ENCODE data around the gene MYBPC2.

MYBPC2 gene

GRCh38 chr19:50410109-50410508 lies 22.6 kb upstream of the MYBPC2 start:
- no peak for DNase-seq

- no peak for DNase-seq
Measured at GRCh38 chr19:50412419-50412818, 20.3 kb upstream of the MYBPC2 start.

- DNase-seq, result no peak
Measured at GRCh38 chr19:50413096-50413495, 19.6 kb upstream of the MYBPC2 start.

- DNase-seq, result no peak
Measured at GRCh38 chr19:50413531-50413930, 19.2 kb upstream of the MYBPC2 start.

- peak; percentile 79 for DNase-seq
Measured at GRCh38 chr19:50414864-50415660, 17.6 kb upstream of the MYBPC2 start.

GRCh38 chr19:50415661-50416033 lies 17.0 kb upstream of the MYBPC2 start:
- DNase-seq, result no peak

- DNase-seq, result no peak
Measured at GRCh38 chr19:50416034-50416977, 16.4 kb upstream of the MYBPC2 start.

GRCh38 chr19:50417111-50418081 lies 15.3 kb upstream of the MYBPC2 start:
- no peak for DNase-seq

- no peak for DNase-seq
Measured at GRCh38 chr19:50418176-50419021, 14.3 kb upstream of the MYBPC2 start, which contains the start of gene SPIB. Gene SPIB (plus strand): TSS chr19:50418938. CDS start chr19:50418963, 25 bp downstream.

- DNase-seq, result no peak
Measured at GRCh38 chr19:50419022-50419579, 13.6 kb upstream of the MYBPC2 start.

GRCh38 chr19:50419580-50420035 lies 13.1 kb upstream of the MYBPC2 start:
- no peak for DNase-seq

GRCh38 chr19:50420127-50420526 lies 12.6 kb upstream of the MYBPC2 start:
- no peak for DNase-seq

- no peak for DNase-seq
Measured at GRCh38 chr19:50420808-50421207, 11.9 kb upstream of the MYBPC2 start.

GRCh38 chr19:50422397-50423278 lies 10.1 kb upstream of the MYBPC2 start:
- DNase-seq, result no peak

- DNase-seq, result no peak
Measured at GRCh38 chr19:50423279-50424113, 9.2 kb upstream of the MYBPC2 start.

- DNase-seq, result no peak
Measured at GRCh38 chr19:50425581-50425980, 7.1 kb upstream of the MYBPC2 start.

- DNase-seq, result no peak
Measured at GRCh38 chr19:50427318-50427925, 5.3 kb upstream of the MYBPC2 start.

GRCh38 chr19:50427997-50428425 lies 4.7 kb upstream of the MYBPC2 start:
- DNase-seq, result peak; percentile 22
